Keratinocyte (primary cell): ENCODE data around the gene PRKAR1B. TPM values are rescaled to one million over a fixed set of nuclear protein-coding genes. Genes with fewer than 3 reads are reported as not detected.

Experiments
- DNase-seq: peaks from one replicate; pipeline ENCODE4 v3.0.0-alpha.2; 2011; ENCODE audit warnings: low read depth, missing footprints, low spot score
- FAIRE-seq: peaks from 2 replicates; lab custom pipeline; 2011; peaks lifted over from hg19 to GRCh38; lab: Jason Lieb, UNC
- H2AFZ ChIP-seq: 2 replicates; pipeline ENCODE4 v1.6.0; 2012; ENCODE audit warnings: low read length, control low read depth, inconsistent platforms; ENCODE audit not compliant: control insufficient read depth
- H3K27ac ChIP-seq: 2 replicates; pipeline ENCODE4 v1.5.1; 2011; ENCODE audit warnings: low read length; ENCODE audit not compliant: control insufficient read depth, insufficient read depth
- H3K27me3 ChIP-seq: 3 replicates; pipeline ENCODE4 v1.6.0; 2011; ENCODE audit warnings: low read length; ENCODE audit not compliant: control insufficient read depth, insufficient read depth; ENCODE audit errors: extremely low read depth
- H3K36me3 ChIP-seq, 2 experiments: 2 replicates in 1 of 2; 3 replicates in 1 of 2; pipeline ENCODE4 v1.5.1; 2011; ENCODE audit warnings: low read length in 2 of 2, mild to moderate bottlenecking in 1 of 2; ENCODE audit not compliant: control insufficient read depth in 2 of 2, insufficient read depth in 2 of 2; ENCODE audit errors: extremely low read depth in 1 of 2
- H3K4me1 ChIP-seq: 3 replicates; pipeline ENCODE4 v1.5.1; 2011; ENCODE audit warnings: low read length; ENCODE audit not compliant: control insufficient read depth, insufficient read depth; ENCODE audit errors: extremely low read depth
- H3K4me2 ChIP-seq: 3 replicates; pipeline ENCODE4 v1.6.0; 2011; ENCODE audit warnings: low read depth, low read length; ENCODE audit not compliant: control insufficient read depth, insufficient read depth; ENCODE audit errors: extremely low read depth
- H3K4me3 ChIP-seq, 3 experiments: fragments of 200-600 bp in 1 of 3; sonication (generic) in 1 of 3; 2 replicates in 2 of 3; 3 replicates in 1 of 3; pipeline ENCODE4 v1.5.1; 2011 to 2016; ENCODE audit warnings: low read length in 3 of 3, mild to moderate bottlenecking in 3 of 3, control low read depth in 2 of 3, inconsistent platforms in 1 of 3, low read depth in 1 of 3, mixed read lengths in 1 of 3, mixed run types in 1 of 3, moderate library complexity in 1 of 3; ENCODE audit not compliant: control insufficient read depth in 2 of 3, insufficient read depth in 2 of 3; ENCODE audit errors: extremely low read depth in 1 of 3
- H3K79me2 ChIP-seq: 2 replicates; pipeline ENCODE4 v1.6.0; 2012; ENCODE audit warnings: low read length; ENCODE audit not compliant: control insufficient read depth, insufficient read depth
- H3K9ac ChIP-seq: 3 replicates; pipeline ENCODE4 v1.6.0; 2011; ENCODE audit warnings: low read length; ENCODE audit not compliant: control insufficient read depth, insufficient read depth; ENCODE audit errors: extremely low read depth
- H3K9me1 ChIP-seq: 3 replicates; pipeline ENCODE4 v1.6.0; 2011; ENCODE audit warnings: low read length; ENCODE audit not compliant: control insufficient read depth, insufficient read depth; ENCODE audit errors: extremely low read depth
- H3K9me3 ChIP-seq: 2 replicates; pipeline ENCODE4 v1.5.1; 2012; ENCODE audit warnings: low read depth, low read length; ENCODE audit not compliant: control insufficient read depth
- H4K20me1 ChIP-seq: 3 replicates; pipeline ENCODE4 v1.6.0; 2011; ENCODE audit warnings: low read length; ENCODE audit not compliant: control insufficient read depth, insufficient read depth; ENCODE audit errors: extremely low read depth
- CTCF ChIP-seq, 3 experiments: IDR thresholded peaks in 1 of 3; conservative IDR thresholded peaks in 1 of 3; optimal IDR thresholded peaks in 1 of 3; 2 replicates in 2 of 3; 3 replicates in 1 of 3; pipeline versions ENCODE3 to v1.5.1; 2011; ENCODE audit warnings: low read length in 3 of 3, mild to moderate bottlenecking in 3 of 3, moderate library complexity in 2 of 3, control low read depth in 1 of 3, inconsistent platforms in 1 of 3; ENCODE audit not compliant: insufficient read depth in 2 of 3; ENCODE audit errors: extremely low read depth in 1 of 3
- EZH2 ChIP-seq: IDR thresholded peaks from one replicate; pipeline ENCODE4 v1.6.1; 2012; ENCODE audit warnings: inconsistent platforms, mild to moderate bottlenecking, low read length, moderate library complexity
- dilution Hi-C: fragments of 300-500 bp; cut with MboI; formaldehyde crosslinking; loops from one replicate; pipeline ENCODE4 v1.7.0; 2020; ENCODE audit warnings: low sequenced_read_pairs; ENCODE audit not compliant: extremely low pct_ligation_motif_present
- polyA plus RNA-seq, 5 experiments: library from polyadenylated mRNA; depleted of rRNA in 3 of 5; stranded (reverse) in 3 of 5; stranded (forward) in 1 of 5; unstranded in 1 of 5; fragments of >200 nt; gene quantifications; 1 replicate in 1 of 5; 2 replicates in 3 of 5; 3 replicates in 1 of 5; pipeline versions ENCODE4 v1.2.1 to v1.2.3, GENCODE V29; 2011 to 2012; ENCODE audit warnings: missing spikeins in 2 of 5, low read depth in 1 of 5, low replicate concordance in 1 of 5

Gene PRKAR1B
- polyA plus RNA-seq, 1 donor (not counting 4 experiments of a cell fraction or from before 2014, with no cell fraction given): 10.8 TPM

GRCh38 chr7:772005-772294 lies 44.9 kb upstream of the PRKAR1B start:
- Histone ChIP-seq H3K36me3 (peaks cover 13 to 26% of the 10 kb centered on the region in 2 experiments), H3K9me3 (no peaks in the 10 kb centered on the region), H4K20me1 (no peaks in the 10 kb centered on the region), H3K9me1 (no peaks in the 10 kb centered on the region), H3K79me2 (no peaks in the 10 kb centered on the region), H3K4me1 (no peaks in the 10 kb centered on the region), H2AFZ (no peak overlapping the region), H3K27me3 (no peaks in the 10 kb centered on the region), H3K4me2 (no peak overlapping the region), H3K9ac (no peak overlapping the region), H3K4me3 (no peak overlapping the region), H3K27ac (no peak overlapping the region)
- dilution Hi-C loops: no loop called here
- no peak for FAIRE-seq
- no peak for DNase-seq
- TF ChIP-seq CTCF (optimal IDR thresholded peaks at IDR 0.05 in 1 of 3, IDR thresholded peaks at IDR 0.05 in 1 of 3, conservative IDR thresholded peaks at IDR 0.05 in 1 of 3; ENCODE audit: extremely low read depth in 1 of 3, insufficient read depth in 2 of 3, low read length in 3 of 3) (no peak), EZH2 (no peak)

- H3K9ac ChIP-seq: no peak overlapping the region
- H3K79me2 ChIP-seq: no peaks in the 10 kb centered on the region
- H3K4me3 ChIP-seq: no peak overlapping the region
- no peaks in the 10 kb centered on the region for H3K27me3 ChIP-seq
- TF ChIP-seq CTCF (optimal IDR thresholded peaks at IDR 0.05 in 1 of 3, IDR thresholded peaks at IDR 0.05 in 1 of 3, conservative IDR thresholded peaks at IDR 0.05 in 1 of 3; ENCODE audit: extremely low read depth in 1 of 3, insufficient read depth in 2 of 3, low read length in 3 of 3) (no peak), EZH2 (no peak)
- no peaks in the 10 kb centered on the region for H3K9me3 ChIP-seq
- FAIRE-seq (no peak), DNase-seq (no peak)
- no peak overlapping the region for H2AFZ ChIP-seq
- H3K4me2 ChIP-seq: no peak overlapping the region
- H3K4me1 ChIP-seq: no peaks in the 10 kb centered on the region
- peaks cover 11 to 28% of the 10 kb centered on the region in 2 experiments for H3K36me3 ChIP-seq
- no peak overlapping the region for H3K27ac ChIP-seq
- no peaks in the 10 kb centered on the region for H3K9me1 ChIP-seq
- H4K20me1 ChIP-seq: no peaks in the 10 kb centered on the region
- dilution Hi-C loops: no loop called here
These were observed 44.3 kb upstream of the PRKAR1B start for GRCh38 chr7:771234-772004.
